Omental fat pad (tissue), 4 donors: ENCODE measurements around the gene RNF32. TPM values are rescaled to one million over a fixed set of nuclear protein-coding genes. Genes with fewer than 3 reads are reported as not detected.
"Not testable (repeated sequence)": the region's sequence is repeated elsewhere in the genome, so short reads cannot be mapped to it uniquely, and the experiment has no call there.

ENCODE experiments used
- ATAC-seq: fragments of 150-250 bp; one replicate; pipeline ENCODE4 v1.9.1; 2016; ENCODE audit warnings: mild to moderate bottlenecking, moderate library complexity; ENCODE audit not compliant: low FRiP score
- DNase-seq: peaks from one replicate; pipeline ENCODE4 v3.0.0-alpha.2; 2019; ENCODE audit warnings: low spot score
- CTCF ChIP-seq, 3 donors: fragments of 450-650 bp; IDR thresholded peaks; one replicate each; pipeline ENCODE4 v1.5.1; 2016 to 2017; ENCODE audit warnings: antibody characterized with exemption in 3 of 3, mild to moderate bottlenecking in 3 of 3, moderate library complexity in 2 of 3
- total RNA-seq, 4 donors: library from RNA; depleted of rRNA; stranded (reverse); fragments of >200 nt; gene quantifications; one replicate each; pipeline ENCODE4 v1.1.0, GENCODE V29; 2016

Gene RNF32
- total RNA-seq, 4 donors from 2014 or later, result 0.72 to 1.9 TPM; not detected in 2

GRCh38 chr7:156693627-156694026, 53.1 kb downstream of the RNF32 start:
- no peak for TF ChIP-seq CTCF (IDR thresholded peaks at IDR 0.05)
- ATAC-seq, result no peak
- no peak for DNase-seq

GRCh38 chr7:156697283-156697682, 56.7 kb downstream of the RNF32 start:
- not testable (repeated sequence) for DNase-seq, ATAC-seq

- ATAC-seq, DNase-seq: not testable (repeated sequence)
Measured at GRCh38 chr7:156698512-156698911, 57.9 kb downstream of the RNF32 start.

- not testable (repeated sequence) for DNase-seq, ATAC-seq
Measured at GRCh38 chr7:156701787-156702186, 61.2 kb downstream of the RNF32 start.

- DNase-seq, result no peak
- no peak for TF ChIP-seq CTCF (IDR thresholded peaks at IDR 0.05)
- ATAC-seq, result no peak
Measured at GRCh38 chr7:156702399-156702798, 61.8 kb downstream of the RNF32 start.

GRCh38 chr7:156703209-156703608, 62.6 kb downstream of the RNF32 start:
- no peak for TF ChIP-seq CTCF (IDR thresholded peaks at IDR 0.05)
- DNase-seq (no peak), ATAC-seq (peak; percentile 14)

- DNase-seq, result no peak
- no peak for TF ChIP-seq CTCF (IDR thresholded peaks at IDR 0.05)
- peak; percentile 37 for ATAC-seq
Measured at GRCh38 chr7:156703773-156704482, 63.4 kb downstream of the RNF32 start.

- DNase-seq, result no peak
- ATAC-seq, result no peak
- no peak for TF ChIP-seq CTCF (IDR thresholded peaks at IDR 0.05)
Measured at GRCh38 chr7:156722043-156722826, 81.7 kb downstream of the RNF32 start.
